Heart right ventricle (tissue), 16 donors: ENCODE data around the gene NEK10. TPM values are rescaled to one million over a fixed set of nuclear protein-coding genes. Genes with fewer than 3 reads are reported as not detected.

Source experiments
- ATAC-seq, 8 donors: fragments of 200-7000 bp; cut with Tn5 transposase; one replicate each; pipeline ENCODE4 v1.9.1; 2020; ENCODE audit warnings: mild to moderate bottlenecking in 8 of 8, moderate library complexity in 8 of 8, moderate number of reproducible peaks in 1 of 8
- DNase-seq, 2 donors: peaks; one replicate each; pipeline ENCODE4 v3.0.0-alpha.2; 2020
- H3K27ac ChIP-seq, 10 donors: fragments of 200-600 bp; sonication (generic) in 2 of 10; one replicate each; pipeline versions ENCODE4 v1.5.0 to v1.8.0; 2020 to 2022; ENCODE audit warnings: mild to moderate bottlenecking in 3 of 10
- H3K27me3 ChIP-seq, 7 donors: fragments of 200-600 bp; one replicate each; pipeline ENCODE4 v1.8.0; 2021 to 2022; ENCODE audit warnings: mild to moderate bottlenecking in 2 of 7
- H3K36me3 ChIP-seq, 9 donors: fragments of 200-600 bp; sonication (generic) in 1 of 9; one replicate each; pipeline versions ENCODE4 v1.5.0 to v1.8.0; 2020 to 2022; ENCODE audit warnings: mild to moderate bottlenecking in 2 of 9
- H3K4me1 ChIP-seq, 9 donors: fragments of 200-600 bp; sonication (generic) in 1 of 9; one replicate each; pipeline versions ENCODE4 v1.5.0 to v1.8.0; 2020 to 2022; ENCODE audit warnings: mild to moderate bottlenecking in 4 of 9
- H3K4me3 ChIP-seq, 10 donors: fragments of 200-600 bp; sonication (generic) in 2 of 10; one replicate each; pipeline versions ENCODE4 v1.5.0 to v1.8.0; 2020 to 2022; ENCODE audit warnings: mild to moderate bottlenecking in 7 of 10, moderate library complexity in 2 of 10
- H3K9me3 ChIP-seq, 11 donors: fragments of 200-600 bp in 10 of 11; sonication (generic) in 2 of 11; one replicate each; pipeline versions ENCODE4 v1.5.0 to v1.8.0; 2013 to 2022; ENCODE audit warnings: mild to moderate bottlenecking in 2 of 11, control low read depth in 1 of 11, moderate library complexity in 1 of 11
- WGBS, 2 donors: extraction: QIAGEN DNeasy Blood & Tissue Kit; methylation state at CpG; one replicate each; pipeline ENCODE4 v1.1.7; 2013; ENCODE audit warnings: inconsistent platforms in 1 of 2; 5-methylcytosine and 5-hydroxymethylcytosine counted together
- intact Hi-C, 10 donors: fragments of 100-400 bp; cut with DNase I; formaldehyde crosslinking; loops; one replicate each; pipeline versions ENCODE4 v1.11.1 to v1.14.2; 2022
- polyA plus RNA-seq, 2 donors: library from polyadenylated mRNA; stranded (reverse); fragments of 200-250 nt; gene quantifications; one replicate each; pipeline ENCODE4 v1.2.3, GENCODE V29; 2013
- total RNA-seq, 10 donors: library from RNA; stranded (reverse); fragmentation: NEBNext Ultra II Directional in 3 of 10; extraction: Animal tissue kit (Norgen Biotek cat#: 25700) in 3 of 10; gene quantifications; one replicate each; pipeline versions ENCODE4 v1.2.1 to v1.2.4, GENCODE V29; 2021 to 2023
- TF ChIP-seq, protein P1 (sequence below), 9 donors: fragments of 200-600 bp; sonication (generic) in 2 of 9; IDR thresholded peaks; one replicate each; pipeline versions ENCODE4 v1.5.0 to v1.8.0; 2021 to 2022; ENCODE audit warnings: antibody characterized with exemption in 9 of 9, mild to moderate bottlenecking in 5 of 9, moderate library complexity in 1 of 9
- donor health status: Arrhythmogenic right ventricular cardiomyopathy.
- donor health status: ischemic (EF 13 %, LVEDD 7.1; RV severe dilation, severe dysfunction).
- donor health status: healthy with polysubstance abuse.
- donor health status: DM: no; HTN: yes; CAD: no.
- donor health status: DM: no; HTN: no; CAD: no.
- donor health status: ischemic (EF 25% LVEDD 6.9; RV normal size, moderate dysfunction).
- donor health status: ischemic (EF 25% LVEDD 5.7; RV mildly dilated, moderate dysfunction).
- donor health status: healthy.
- donor health status: DM: yes; HTN: yes; CAD: no.
- donor health status: Ischemic cardiomyopathy.
- donor health status: ischemic (EF 35%, LVEDD 5.7; RV mildly dilated, moderate dysfunction).
- donor health status: nonischemic (EF 11% LVEDD 7.7; RV severe dilation, severe dysfunction).
- donor health status: DM: yes; HTN: yes; CAD: no.
- donor health status: PGD.
- donor health status: ischemic (EF 29% LVEDD 5.4; RV normal size, mild dysfunction).
- donor health status: nonischemic (EF 23%, LVEDD 6.1; RV moderate dilation, normal function).

The NEK10 gene
- total and polyA plus RNA-seq, 12 donors: 0.36 to 17.5 (median 7.8) TPM

DNA sequence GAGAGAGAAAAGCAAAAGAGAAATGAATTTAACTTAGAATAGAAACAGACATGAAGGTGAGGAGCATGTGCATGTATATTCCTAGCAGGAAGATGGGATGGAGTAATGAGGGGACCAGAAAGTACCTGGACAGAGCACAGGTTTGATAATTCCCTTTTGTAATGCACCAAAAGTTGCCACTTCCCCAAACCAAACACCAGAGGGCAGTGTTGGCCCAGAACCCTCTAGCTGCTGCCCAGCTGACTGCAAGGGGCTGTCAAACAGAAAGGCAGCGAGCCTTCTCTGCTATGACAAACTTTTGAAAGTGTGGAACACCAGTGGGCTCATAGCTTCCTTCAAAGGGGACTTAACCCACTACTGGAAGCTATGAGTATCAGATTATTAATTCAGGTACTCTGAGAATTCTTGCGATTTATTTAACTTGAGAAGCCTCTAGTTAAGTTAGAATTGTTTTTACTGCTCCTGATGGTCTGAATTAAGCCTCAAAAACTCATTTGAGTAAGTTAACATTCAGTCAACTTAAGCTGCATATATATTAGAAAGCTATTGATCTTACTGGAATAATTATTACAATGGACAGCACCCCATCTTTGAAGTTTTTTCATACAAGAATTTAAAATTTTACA is 234.9 kb downstream of the NEK10 start:
- Histone ChIP-seq H3K4me1 (peaks cover 0 to 9% (median 0%) of the 10 kb centered on the region in 9 donors), H3K27ac (no peak overlapping the region), H3K36me3 (no peaks in the 10 kb centered on the region), H3K9me3 (no peaks in the 10 kb centered on the region), H3K27me3 (no peaks in the 10 kb centered on the region), H3K4me3 (no peak overlapping the region)
- intact Hi-C loops: loop anchor here in 8 of 10 donors (1.0 to 10.0 kb wide), 9 partner anchors 111 to 541 kb away; no protein-coding TSS in a partner anchor
- WGBS, 2 donors: 46 to 52% methylated on average over 2 of the region's 2 CpGs
- DNase-seq: peak; percentile 39 to 56
- ATAC-seq: peak; percentile 52 to 82 (median 76)
- TF ChIP-seq, protein P1, sequence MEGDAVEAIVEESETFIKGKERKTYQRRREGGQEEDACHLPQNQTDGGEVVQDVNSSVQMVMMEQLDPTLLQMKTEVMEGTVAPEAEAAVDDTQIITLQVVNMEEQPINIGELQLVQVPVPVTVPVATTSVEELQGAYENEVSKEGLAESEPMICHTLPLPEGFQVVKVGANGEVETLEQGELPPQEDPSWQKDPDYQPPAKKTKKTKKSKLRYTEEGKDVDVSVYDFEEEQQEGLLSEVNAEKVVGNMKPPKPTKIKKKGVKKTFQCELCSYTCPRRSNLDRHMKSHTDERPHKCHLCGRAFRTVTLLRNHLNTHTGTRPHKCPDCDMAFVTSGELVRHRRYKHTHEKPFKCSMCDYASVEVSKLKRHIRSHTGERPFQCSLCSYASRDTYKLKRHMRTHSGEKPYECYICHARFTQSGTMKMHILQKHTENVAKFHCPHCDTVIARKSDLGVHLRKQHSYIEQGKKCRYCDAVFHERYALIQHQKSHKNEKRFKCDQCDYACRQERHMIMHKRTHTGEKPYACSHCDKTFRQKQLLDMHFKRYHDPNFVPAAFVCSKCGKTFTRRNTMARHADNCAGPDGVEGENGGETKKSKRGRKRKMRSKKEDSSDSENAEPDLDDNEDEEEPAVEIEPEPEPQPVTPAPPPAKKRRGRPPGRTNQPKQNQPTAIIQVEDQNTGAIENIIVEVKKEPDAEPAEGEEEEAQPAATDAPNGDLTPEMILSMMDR (IDR thresholded peaks at IDR 0.05): peak; percentile 71 to 93 (median 89)

DNA sequence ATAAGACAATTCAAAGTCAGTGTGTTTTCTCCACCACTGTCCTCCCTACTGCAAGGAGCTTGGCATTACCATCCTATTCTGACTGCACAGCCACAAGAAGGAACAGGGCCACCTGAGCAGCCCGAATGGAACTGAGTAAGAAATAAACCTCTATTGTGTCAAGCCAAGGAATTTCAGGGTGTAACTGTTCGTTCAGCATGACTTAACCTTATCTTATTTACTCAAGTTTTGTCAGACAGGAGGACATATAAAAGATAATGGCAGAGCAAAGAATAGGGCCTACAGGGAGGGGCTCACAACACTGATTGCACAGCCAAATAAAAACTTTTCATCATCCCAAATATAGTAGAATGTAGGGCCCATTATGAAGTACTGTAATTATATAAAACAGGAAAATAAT is 236.1 kb downstream of the NEK10 start:
- ATAC-seq: no peak
- TF ChIP-seq, protein P1 (IDR thresholded peaks at IDR 0.05): no peak
- Histone ChIP-seq H3K4me3 (no peak overlapping the region), H3K36me3 (no peaks in the 10 kb centered on the region), H3K27ac (no peak overlapping the region), H3K4me1 (no peaks in the 10 kb centered on the region), H3K27me3 (no peaks in the 10 kb centered on the region), H3K9me3 (no peaks in the 10 kb centered on the region)
- no peak for DNase-seq
- intact Hi-C loops: loop anchor here in 7 of 10 donors (5.0 to 10.0 kb wide), 5 partner anchors 112 to 542 kb away; no protein-coding TSS in a partner anchor
- 38 to 58% methylated on average over 2 of the region's 2 CpGs for WGBS, 2 donors

- no peak for ATAC-seq
- H3K4me1 ChIP-seq: no peaks in the 10 kb centered on the region
- no peaks in the 10 kb centered on the region for H3K9me3 ChIP-seq
- no peak overlapping the region for H3K27ac ChIP-seq
- no peak for DNase-seq
- WGBS, 2 donors: 90 to 92% methylated on average over 1 of the region's 1 CpG
- H3K36me3 ChIP-seq: no peaks in the 10 kb centered on the region
- intact Hi-C loops: loop anchor here in 7 of 10 donors (5.0 to 10.0 kb wide), 5 partner anchors 114 to 544 kb away; no protein-coding TSS in a partner anchor
- H3K4me3 ChIP-seq: no peak overlapping the region
- TF ChIP-seq, protein P1 (IDR thresholded peaks at IDR 0.05): no peak
- H3K27me3 ChIP-seq: no peaks in the 10 kb centered on the region
These were observed 238.4 kb downstream of the NEK10 start for GRCh38 chr3:27130796-27131195.

DNA sequence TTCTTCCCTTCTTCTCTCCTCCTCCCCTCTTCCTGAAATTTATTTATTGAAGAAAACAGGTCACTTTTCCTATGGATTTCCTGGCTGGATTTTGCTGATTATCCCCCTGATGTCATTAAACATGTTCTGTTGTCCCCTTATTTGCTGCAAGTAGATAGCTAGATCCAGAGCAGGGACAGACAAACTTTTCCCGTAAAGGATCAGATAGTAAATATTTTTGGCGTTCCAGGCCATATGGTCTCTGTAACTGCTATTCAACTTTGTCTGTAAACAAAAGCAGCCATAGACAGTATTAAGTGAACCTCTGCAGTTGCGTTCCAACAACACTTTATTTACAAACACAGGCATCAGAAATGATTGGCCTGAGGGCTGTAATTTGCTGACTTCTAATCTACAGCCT is 241.3 kb downstream of the NEK10 start:
- Histone ChIP-seq H3K36me3 (no peaks in the 10 kb centered on the region), H3K4me3 (no peak overlapping the region), H3K27me3 (no peaks in the 10 kb centered on the region), H3K27ac (no peak overlapping the region), H3K9me3 (no peaks in the 10 kb centered on the region), H3K4me1 (no peaks in the 10 kb centered on the region)
- DNase-seq (no peak), ATAC-seq (no peak)
- intact Hi-C loops: no loop called here
- TF ChIP-seq, protein P1 (IDR thresholded peaks at IDR 0.05): no peak
- 60 to 64% methylated on average over 3 of the region's 3 CpGs for WGBS, 2 donors
